SH-SY5Y (cell line): Measurements from ENCODE around the gene TTC14.

Experiments used
- GATA2 ChIP-seq: IDR thresholded peaks from 2 replicates; pipeline ENCODE4 v1.6.1; 2011; ENCODE audit warnings: mild to moderate bottlenecking, low read depth, low read length
- GATA3 ChIP-seq: IDR thresholded peaks from 2 replicates; pipeline ENCODE4 v1.6.1; 2011; ENCODE audit warnings: low read depth, mild to moderate bottlenecking, low read length, moderate library complexity

Gene TTC14

GRCh38 chr3:180615954-180616353 is 14.0 kb downstream of the TTC14 start:
- TF ChIP-seq GATA2 = no peak
- no peak for TF ChIP-seq GATA3

GRCh38 chr3:180617049-180617448 is 15.1 kb downstream of the TTC14 start:
- TF ChIP-seq GATA3 = no peak
- no peak for TF ChIP-seq GATA2

- TF ChIP-seq GATA2 (no peak), GATA3 (no peak)
Observed at GRCh38 chr3:180619723-180620122, 17.8 kb downstream of the TTC14 start.

GRCh38 chr3:180624714-180625113 is 22.8 kb downstream of the TTC14 start:
- TF ChIP-seq GATA2 = no peak
- TF ChIP-seq GATA3 = no peak

GRCh38 chr3:180626844-180627243 is 24.9 kb downstream of the TTC14 start:
- no peak for TF ChIP-seq GATA3
- TF ChIP-seq GATA2 = no peak

GRCh38 chr3:180630371-180630770 is 28.4 kb downstream of the TTC14 start:
- TF ChIP-seq GATA2 = no peak
- no peak for TF ChIP-seq GATA3

GRCh38 chr3:180631317-180631716 is 29.4 kb downstream of the TTC14 start:
- TF ChIP-seq GATA2 (no peak), GATA3 (no peak)

- no peak for TF ChIP-seq GATA2
- no peak for TF ChIP-seq GATA3
Observed at GRCh38 chr3:180633722-180634121, 31.8 kb downstream of the TTC14 start.

- TF ChIP-seq GATA3 (no peak), GATA2 (no peak)
Observed at GRCh38 chr3:180640987-180641386, 39.0 kb downstream of the TTC14 start.

GRCh38 chr3:180646187-180646790 is 44.3 kb downstream of the TTC14 start:
- no peak for TF ChIP-seq GATA2
- TF ChIP-seq GATA3 = no peak

- TF ChIP-seq GATA3 (no peak), GATA2 (no peak)
Observed at GRCh38 chr3:180656406-180656805, 54.4 kb downstream of the TTC14 start.

- TF ChIP-seq GATA3 (no peak), GATA2 (no peak)
Observed at GRCh38 chr3:180657094-180657493, 55.1 kb downstream of the TTC14 start.
